22Rv1 (cell line): ENCODE results near the gene BAIAP3.
"Not testable (repeated sequence)": the region's sequence is repeated elsewhere in the genome, so short reads cannot be mapped to it uniquely, and the experiment has no call there.

Experiments
- CTCF ChIP-seq: fragments of 450-650 bp; IDR thresholded peaks from 2 replicates; pipeline ENCODE4 v1.5.1; 2017; ENCODE audit warnings: mild to moderate bottlenecking
- ZFX ChIP-seq: fragments of 450-650 bp; IDR thresholded peaks from 2 replicates; pipeline ENCODE4 v1.6.1; 2017; ENCODE audit warnings: antibody characterized with exemption, borderline replicate concordance

- not testable (repeated sequence) for TF ChIP-seq CTCF, ZFX
Measured at GRCh38 chr16:1292208-1292607, 41.2 kb upstream of the BAIAP3 start.
